Keratinocyte (primary cell): ENCODE results near the gene SFT2D1. TPM values are rescaled to one million over a fixed set of nuclear protein-coding genes. Genes with fewer than 3 reads are reported as not detected.
"Not testable (repeated sequence)": the region's sequence is repeated elsewhere in the genome, so short reads cannot be mapped to it uniquely, and the experiment has no call there.

Experiments used
- DNase-seq: peaks from one replicate; pipeline ENCODE4 v3.0.0-alpha.2; 2011; ENCODE audit warnings: low read depth, missing footprints, low spot score
- FAIRE-seq: peaks from 2 replicates; lab custom pipeline; 2011; peaks lifted over from hg19 to GRCh38; lab: Jason Lieb, UNC
- H2AFZ ChIP-seq: 2 replicates; pipeline ENCODE4 v1.6.0; 2012; ENCODE audit warnings: low read length, control low read depth, inconsistent platforms; ENCODE audit not compliant: control insufficient read depth
- H3K27ac ChIP-seq: 2 replicates; pipeline ENCODE4 v1.5.1; 2011; ENCODE audit warnings: low read length; ENCODE audit not compliant: control insufficient read depth, insufficient read depth
- H3K27me3 ChIP-seq: 3 replicates; pipeline ENCODE4 v1.6.0; 2011; ENCODE audit warnings: low read length; ENCODE audit not compliant: control insufficient read depth, insufficient read depth; ENCODE audit errors: extremely low read depth
- H3K36me3 ChIP-seq, 2 experiments: 2 replicates in 1 of 2; 3 replicates in 1 of 2; pipeline ENCODE4 v1.5.1; 2011; ENCODE audit warnings: low read length in 2 of 2, mild to moderate bottlenecking in 1 of 2; ENCODE audit not compliant: control insufficient read depth in 2 of 2, insufficient read depth in 2 of 2; ENCODE audit errors: extremely low read depth in 1 of 2
- H3K4me1 ChIP-seq: 3 replicates; pipeline ENCODE4 v1.5.1; 2011; ENCODE audit warnings: low read length; ENCODE audit not compliant: control insufficient read depth, insufficient read depth; ENCODE audit errors: extremely low read depth
- H3K4me2 ChIP-seq: 3 replicates; pipeline ENCODE4 v1.6.0; 2011; ENCODE audit warnings: low read depth, low read length; ENCODE audit not compliant: control insufficient read depth, insufficient read depth; ENCODE audit errors: extremely low read depth
- H3K4me3 ChIP-seq, 3 experiments: fragments of 200-600 bp in 1 of 3; sonication (generic) in 1 of 3; 2 replicates in 2 of 3; 3 replicates in 1 of 3; pipeline ENCODE4 v1.5.1; 2011 to 2016; ENCODE audit warnings: low read length in 3 of 3, mild to moderate bottlenecking in 3 of 3, control low read depth in 2 of 3, inconsistent platforms in 1 of 3, low read depth in 1 of 3, mixed read lengths in 1 of 3, mixed run types in 1 of 3, moderate library complexity in 1 of 3; ENCODE audit not compliant: control insufficient read depth in 2 of 3, insufficient read depth in 2 of 3; ENCODE audit errors: extremely low read depth in 1 of 3
- H3K79me2 ChIP-seq: 2 replicates; pipeline ENCODE4 v1.6.0; 2012; ENCODE audit warnings: low read length; ENCODE audit not compliant: control insufficient read depth, insufficient read depth
- H3K9ac ChIP-seq: 3 replicates; pipeline ENCODE4 v1.6.0; 2011; ENCODE audit warnings: low read length; ENCODE audit not compliant: control insufficient read depth, insufficient read depth; ENCODE audit errors: extremely low read depth
- H3K9me1 ChIP-seq: 3 replicates; pipeline ENCODE4 v1.6.0; 2011; ENCODE audit warnings: low read length; ENCODE audit not compliant: control insufficient read depth, insufficient read depth; ENCODE audit errors: extremely low read depth
- H3K9me3 ChIP-seq: 2 replicates; pipeline ENCODE4 v1.5.1; 2012; ENCODE audit warnings: low read depth, low read length; ENCODE audit not compliant: control insufficient read depth
- H4K20me1 ChIP-seq: 3 replicates; pipeline ENCODE4 v1.6.0; 2011; ENCODE audit warnings: low read length; ENCODE audit not compliant: control insufficient read depth, insufficient read depth; ENCODE audit errors: extremely low read depth
- EZH2 ChIP-seq: IDR thresholded peaks from one replicate; pipeline ENCODE4 v1.6.1; 2012; ENCODE audit warnings: inconsistent platforms, mild to moderate bottlenecking, low read length, moderate library complexity
- dilution Hi-C: fragments of 300-500 bp; cut with MboI; formaldehyde crosslinking; loops from one replicate; pipeline ENCODE4 v1.7.0; 2020; ENCODE audit warnings: low sequenced_read_pairs; ENCODE audit not compliant: extremely low pct_ligation_motif_present
- polyA plus RNA-seq, 5 experiments: library from polyadenylated mRNA; depleted of rRNA in 3 of 5; stranded (reverse) in 3 of 5; stranded (forward) in 1 of 5; unstranded in 1 of 5; fragments of >200 nt; gene quantifications; 1 replicate in 1 of 5; 2 replicates in 3 of 5; 3 replicates in 1 of 5; pipeline versions ENCODE4 v1.2.1 to v1.2.3, GENCODE V29; 2011 to 2012; ENCODE audit warnings: missing spikeins in 2 of 5, low read depth in 1 of 5, low replicate concordance in 1 of 5
- TF ChIP-seq, protein P1 (sequence below), 3 experiments: IDR thresholded peaks in 1 of 3; conservative IDR thresholded peaks in 1 of 3; optimal IDR thresholded peaks in 1 of 3; 2 replicates in 2 of 3; 3 replicates in 1 of 3; pipeline versions ENCODE3 to v1.5.1; 2011; ENCODE audit warnings: low read length in 3 of 3, mild to moderate bottlenecking in 3 of 3, moderate library complexity in 2 of 3, control low read depth in 1 of 3, inconsistent platforms in 1 of 3; ENCODE audit not compliant: insufficient read depth in 2 of 3; ENCODE audit errors: extremely low read depth in 1 of 3

The SFT2D1 gene
- polyA plus RNA-seq, 1 donor (not counting 4 experiments of a cell fraction or from before 2014, with no cell fraction given), result 84.3 TPM

DNA sequence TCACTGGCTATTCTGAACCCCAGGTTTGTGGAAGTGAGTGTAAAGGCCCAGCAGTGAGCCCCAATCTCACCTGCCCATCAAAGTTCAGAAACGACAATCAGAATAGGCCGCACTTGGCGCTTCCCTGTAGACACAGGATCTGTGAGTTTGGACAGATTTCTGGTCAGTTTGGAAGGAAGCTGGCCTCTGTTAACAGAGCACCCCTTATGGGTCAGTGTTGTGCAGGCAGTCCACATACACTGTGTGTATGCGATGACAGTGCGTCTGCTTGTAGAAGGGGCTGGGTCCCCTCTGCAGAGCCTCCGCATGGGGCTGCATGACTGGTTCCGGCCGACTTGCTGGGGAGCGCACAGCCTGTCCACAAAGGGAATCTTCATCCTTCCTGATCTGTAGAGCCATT, 43.8 kb upstream of the SFT2D1 start:
- no peak for DNase-seq
- dilution Hi-C loops, result no loop called here
- no peak overlapping the region for H3K4me2 ChIP-seq
- H3K9ac ChIP-seq, result no peak overlapping the region
- H3K4me3 ChIP-seq, result no peak overlapping the region
- peaks cover 4% of the 10 kb centered on the region for H3K79me2 ChIP-seq
- TF ChIP-seq, protein P1, sequence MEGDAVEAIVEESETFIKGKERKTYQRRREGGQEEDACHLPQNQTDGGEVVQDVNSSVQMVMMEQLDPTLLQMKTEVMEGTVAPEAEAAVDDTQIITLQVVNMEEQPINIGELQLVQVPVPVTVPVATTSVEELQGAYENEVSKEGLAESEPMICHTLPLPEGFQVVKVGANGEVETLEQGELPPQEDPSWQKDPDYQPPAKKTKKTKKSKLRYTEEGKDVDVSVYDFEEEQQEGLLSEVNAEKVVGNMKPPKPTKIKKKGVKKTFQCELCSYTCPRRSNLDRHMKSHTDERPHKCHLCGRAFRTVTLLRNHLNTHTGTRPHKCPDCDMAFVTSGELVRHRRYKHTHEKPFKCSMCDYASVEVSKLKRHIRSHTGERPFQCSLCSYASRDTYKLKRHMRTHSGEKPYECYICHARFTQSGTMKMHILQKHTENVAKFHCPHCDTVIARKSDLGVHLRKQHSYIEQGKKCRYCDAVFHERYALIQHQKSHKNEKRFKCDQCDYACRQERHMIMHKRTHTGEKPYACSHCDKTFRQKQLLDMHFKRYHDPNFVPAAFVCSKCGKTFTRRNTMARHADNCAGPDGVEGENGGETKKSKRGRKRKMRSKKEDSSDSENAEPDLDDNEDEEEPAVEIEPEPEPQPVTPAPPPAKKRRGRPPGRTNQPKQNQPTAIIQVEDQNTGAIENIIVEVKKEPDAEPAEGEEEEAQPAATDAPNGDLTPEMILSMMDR (optimal IDR thresholded peaks at IDR 0.05 in 1 of 3, IDR thresholded peaks at IDR 0.05 in 1 of 3, conservative IDR thresholded peaks at IDR 0.05 in 1 of 3; ENCODE audit: extremely low read depth in 1 of 3, insufficient read depth in 2 of 3, low read length in 3 of 3), result no peak
- TF ChIP-seq EZH2, result no peak
- no peak overlapping the region for H2AFZ ChIP-seq
- H4K20me1 ChIP-seq, result no peaks in the 10 kb centered on the region
- H3K9me3 ChIP-seq, result no peaks in the 10 kb centered on the region
- no peaks in the 10 kb centered on the region for H3K27me3 ChIP-seq
- H3K9me1 ChIP-seq, result no peaks in the 10 kb centered on the region
- no peak for FAIRE-seq
- no peak overlapping the region for H3K27ac ChIP-seq
- H3K4me1 ChIP-seq, result no peaks in the 10 kb centered on the region
- no peaks in the 10 kb centered on the region for H3K36me3 ChIP-seq

DNA sequence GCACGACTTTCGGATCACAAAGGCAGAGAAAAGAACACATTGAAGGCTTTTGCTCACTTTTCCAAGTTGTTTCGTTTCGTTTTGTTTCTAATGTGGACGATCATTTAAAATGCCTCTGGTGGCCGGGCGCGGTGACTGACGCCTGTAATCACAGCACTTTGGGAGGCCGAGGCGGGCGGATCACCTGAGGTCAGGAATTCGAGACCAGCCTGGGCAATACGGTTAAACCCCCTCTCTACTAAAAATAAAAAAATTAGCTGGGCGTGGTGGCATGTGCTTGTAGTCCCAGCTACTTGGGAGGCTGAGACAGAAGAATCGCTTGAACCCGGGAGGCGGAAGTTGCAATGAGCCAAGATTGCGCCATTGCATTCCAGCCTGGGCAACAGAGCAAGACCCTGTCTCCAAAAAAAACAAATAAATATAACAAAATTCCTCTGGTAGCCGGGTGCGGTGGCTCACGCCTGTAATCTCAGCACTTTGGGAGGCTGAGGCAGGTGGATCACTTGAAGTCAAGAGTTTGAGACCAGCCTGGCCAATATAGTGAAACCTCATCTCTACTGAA, 41.5 kb upstream of the SFT2D1 start:
- DNase-seq, H3K9me3 ChIP-seq, H4K20me1 ChIP-seq, FAIRE-seq, H3K4me1 ChIP-seq, H3K9me1 ChIP-seq, H3K79me2 ChIP-seq, H3K27me3 ChIP-seq, H3K36me3 ChIP-seq, dilution Hi-C loops: not testable (repeated sequence)
- Histone ChIP-seq H3K9ac (peak overlapping the region; percentile 84), H2AFZ (peak overlapping the region; percentile 97), H3K4me3 (peak overlapping the region; percentile 60 to 87 (median 84)), H3K4me2 (peak overlapping the region; percentile 92), H3K27ac (peak overlapping the region; percentile 81)
- TF ChIP-seq, protein P1 (optimal IDR thresholded peaks at IDR 0.05 in 1 of 3, IDR thresholded peaks at IDR 0.05 in 1 of 3, conservative IDR thresholded peaks at IDR 0.05 in 1 of 3; ENCODE audit: extremely low read depth in 1 of 3, insufficient read depth in 2 of 3, low read length in 3 of 3), result peak in 1 of 3 experiments; percentile 15
